WERI-Rb-1 (cell line): ENCODE results near the gene GALNT12.
A peak's percentile ranks its signal among the peaks of the same experiment; 100 is the strongest.

Experiments used
- DNase-seq: peaks from one replicate; pipeline ENCODE4 v3.0.0-alpha.2; 2020
- H3K27ac ChIP-seq: fragments of 250-450 bp; sonication (Bioruptor Pico); 2 replicates; pipeline ENCODE4 v1.5.1; 2020; ENCODE audit warnings: mild to moderate bottlenecking, moderate library complexity
- H3K27me3 ChIP-seq: fragments of 250-450 bp; sonication (Bioruptor Pico); 2 replicates; pipeline ENCODE4 v1.5.1; 2021; ENCODE audit warnings: mild to moderate bottlenecking, low read depth, moderate library complexity; ENCODE audit not compliant: insufficient read depth, severe bottlenecking
- H3K36me3 ChIP-seq: fragments of 250-450 bp; sonication (Bioruptor Pico); 2 replicates; pipeline ENCODE4 v1.5.1; 2020; ENCODE audit warnings: mild to moderate bottlenecking, moderate library complexity
- H3K4me3 ChIP-seq: 2 replicates; pipeline ENCODE4 v1.5.1; 2011; ENCODE audit warnings: low read depth, mild to moderate bottlenecking, control low read depth, low read length
- H3K9me3 ChIP-seq: fragments of 250-450 bp; sonication (Bioruptor Pico); 2 replicates; pipeline ENCODE4 v1.5.1; 2021; ENCODE audit warnings: mild to moderate bottlenecking, moderate library complexity; ENCODE audit not compliant: severe bottlenecking
- CTCF ChIP-seq: IDR thresholded peaks from 2 replicates; pipeline ENCODE4 v1.5.1; 2011; ENCODE audit warnings: low read depth, mild to moderate bottlenecking, control low read depth, inconsistent platforms, low read length

GALNT12 gene

GRCh38 chr9:98767196-98767595 is 40.3 kb upstream of the GALNT12 start:
- TF ChIP-seq CTCF: no peak
- H3K36me3 ChIP-seq: peaks cover 71% of the 10 kb centered on the region

GRCh38 chr9:98767915-98768314 is 39.6 kb upstream of the GALNT12 start:
- TF ChIP-seq CTCF: peak; percentile 45; the same call in 1 of the 2 replicates
- Histone ChIP-seq H3K4me3 (no peak overlapping the region), H3K27ac (no peak overlapping the region), H3K27me3 (no peaks in the 10 kb centered on the region), H3K36me3 (peaks cover 75% of the 10 kb centered on the region), H3K9me3 (peaks cover 12% of the 10 kb centered on the region)
- DNase-seq: no peak

More at GRCh38 chr9:98767196-98767595, 40.3 kb upstream of the GALNT12 start:
- no peaks in the 10 kb centered on the region for H3K27me3 ChIP-seq
- H3K27ac ChIP-seq: no peak overlapping the region
- peaks cover 12% of the 10 kb centered on the region for H3K9me3 ChIP-seq
- DNase-seq: no peak
- no peak overlapping the region for H3K4me3 ChIP-seq

DNA sequence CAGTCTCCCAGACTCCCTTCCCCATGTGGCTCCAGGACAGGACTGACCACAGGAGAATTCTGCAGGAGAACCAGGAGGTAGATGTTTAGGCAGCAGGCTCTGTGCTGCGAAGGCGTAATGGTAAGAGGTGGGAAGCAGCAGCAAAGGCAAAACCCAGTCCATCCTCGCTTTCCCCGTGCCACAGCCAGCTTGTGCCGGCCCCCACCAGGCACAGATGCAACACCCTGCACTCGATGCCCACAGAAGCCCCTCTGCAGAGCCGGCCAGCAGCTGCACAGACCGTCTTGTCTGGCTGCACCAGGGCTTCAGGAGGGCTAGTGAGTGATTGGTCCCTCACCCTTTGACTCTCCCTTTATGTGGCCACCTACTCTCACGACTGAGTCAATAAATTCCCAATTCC is 39.1 kb upstream of the GALNT12 start:
- peaks cover 12% of the 10 kb centered on the region for H3K9me3 ChIP-seq
- no peak for TF ChIP-seq CTCF
- no peak overlapping the region for H3K4me3 ChIP-seq
- no peak for DNase-seq
- H3K27me3 ChIP-seq: no peaks in the 10 kb centered on the region
- peaks cover 79% of the 10 kb centered on the region for H3K36me3 ChIP-seq
- H3K27ac ChIP-seq: no peak overlapping the region

- Histone ChIP-seq H3K9me3 (no peaks in the 10 kb centered on the region), H3K36me3 (peaks cover 83% of the 10 kb centered on the region), H3K27me3 (no peaks in the 10 kb centered on the region)
Measured at GRCh38 chr9:98770717-98771116, 36.8 kb upstream of the GALNT12 start.

GRCh38 chr9:98771209-98771874 is 36.1 kb upstream of the GALNT12 start:
- Histone ChIP-seq H3K27me3 (no peaks in the 10 kb centered on the region), H3K27ac (no peak overlapping the region), H3K9me3 (no peaks in the 10 kb centered on the region), H3K4me3 (no peak overlapping the region), H3K36me3 (peaks cover 80% of the 10 kb centered on the region)
- DNase-seq: no peak
- no peak for TF ChIP-seq CTCF

More at GRCh38 chr9:98770717-98771116, 36.8 kb upstream of the GALNT12 start:
- H3K4me3 ChIP-seq: no peak overlapping the region
- DNase-seq: no peak
- H3K27ac ChIP-seq: no peak overlapping the region
- no peak for TF ChIP-seq CTCF
